ENCODE results near the gene ZNF439.

DNA sequence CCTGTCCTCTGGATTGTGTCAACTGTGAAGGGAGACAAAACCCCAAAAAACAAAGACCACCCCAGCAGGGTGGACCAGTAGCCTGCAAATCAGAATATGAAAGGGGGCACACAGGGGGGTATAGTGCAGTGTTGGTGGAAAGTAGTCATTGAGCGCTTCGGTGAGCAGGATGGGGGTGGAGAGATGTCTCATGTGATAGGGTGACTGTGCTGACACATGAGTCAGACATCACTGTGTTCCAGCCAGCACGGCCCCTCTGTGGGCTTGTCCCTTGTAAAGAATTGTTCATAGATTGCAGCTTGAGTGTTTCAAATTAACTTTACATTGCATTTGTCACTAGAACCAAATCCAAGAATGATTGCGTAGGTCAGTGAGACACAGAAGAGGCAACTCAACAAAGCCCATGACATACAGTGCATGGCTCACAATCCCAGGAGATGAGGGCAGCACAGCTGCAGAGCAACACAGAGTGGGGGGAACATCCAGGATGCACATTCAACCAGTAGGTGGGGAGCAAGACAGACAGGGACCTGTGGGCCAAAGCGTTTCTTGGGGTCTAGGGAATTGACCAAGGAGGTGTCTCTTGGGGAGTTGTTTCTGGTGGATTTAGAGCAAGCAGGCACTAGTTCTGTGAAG, 26.9 kb upstream of the ZNF439 start:
- no peak for TF ChIP-seq CTCF (conservative IDR thresholded peaks at IDR 0.05; ENCODE audit: low read depth, low read length)
- TF ChIP-seq EZH2 (IDR thresholded peaks at IDR 0.05; ENCODE audit: low read length, unreplicated experiment): no peak
